HG03196 (cell line): ENCODE data around the gene NUDCD3.

Experiments used
- ATAC-seq: cut with Tn5 transposase; IDR thresholded peaks from one replicate; pipeline ENCODE4 v1.9.1; 2021; ENCODE audit not compliant: unreplicated experiment

NUDCD3 gene

DNA sequence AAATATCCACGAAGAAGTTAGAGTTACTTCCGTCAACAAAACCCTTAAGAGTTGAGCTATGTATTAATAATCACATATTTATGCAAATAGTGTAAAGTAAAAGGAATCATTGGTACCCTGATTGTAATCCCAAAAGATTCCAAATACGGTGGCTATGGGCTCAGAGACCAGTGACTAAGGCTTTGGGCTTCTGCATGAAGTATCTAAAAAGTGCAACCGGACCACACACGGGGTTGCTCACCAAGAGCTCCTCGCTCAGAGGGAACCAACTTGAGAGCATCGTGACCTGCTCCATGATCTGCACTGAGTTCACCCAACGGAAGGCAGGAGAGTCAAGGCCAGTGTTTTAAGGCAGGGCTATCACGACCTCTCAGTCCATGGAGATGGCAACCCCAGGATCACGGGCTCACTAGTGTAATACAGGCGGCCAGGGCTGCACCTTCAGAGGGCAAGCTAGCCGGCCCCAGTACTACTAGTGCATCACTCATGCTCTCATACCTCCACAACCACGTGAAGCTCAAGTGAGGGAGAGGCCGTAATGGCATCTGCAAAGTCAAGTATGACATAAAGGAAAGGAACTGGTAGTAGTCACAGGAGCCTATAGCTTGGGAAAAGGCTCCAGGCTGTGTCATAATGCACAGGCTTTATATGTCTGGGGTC, 87.9 kb downstream of the NUDCD3 start:
- no peak for ATAC-seq

DNA sequence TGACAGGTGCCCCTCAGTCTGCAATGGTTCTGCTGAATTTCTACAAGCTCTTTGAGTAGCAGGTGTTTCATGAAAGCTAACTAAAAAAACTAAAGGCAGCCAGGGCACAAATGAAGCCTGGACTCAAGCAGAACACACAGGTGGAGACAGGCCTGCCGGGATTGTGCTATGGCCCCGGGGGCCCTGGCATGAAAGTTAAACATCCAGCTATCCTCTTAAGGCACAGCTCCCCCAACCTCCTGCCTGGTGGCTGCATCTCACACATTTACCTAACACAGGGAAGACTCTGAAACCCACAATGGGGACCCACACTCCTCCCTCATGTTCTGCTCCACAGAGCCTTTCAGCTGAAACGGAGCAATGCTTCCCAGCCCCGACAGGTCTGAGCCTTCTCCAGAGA, 88.8 kb downstream of the NUDCD3 start:
- no peak for ATAC-seq

DNA sequence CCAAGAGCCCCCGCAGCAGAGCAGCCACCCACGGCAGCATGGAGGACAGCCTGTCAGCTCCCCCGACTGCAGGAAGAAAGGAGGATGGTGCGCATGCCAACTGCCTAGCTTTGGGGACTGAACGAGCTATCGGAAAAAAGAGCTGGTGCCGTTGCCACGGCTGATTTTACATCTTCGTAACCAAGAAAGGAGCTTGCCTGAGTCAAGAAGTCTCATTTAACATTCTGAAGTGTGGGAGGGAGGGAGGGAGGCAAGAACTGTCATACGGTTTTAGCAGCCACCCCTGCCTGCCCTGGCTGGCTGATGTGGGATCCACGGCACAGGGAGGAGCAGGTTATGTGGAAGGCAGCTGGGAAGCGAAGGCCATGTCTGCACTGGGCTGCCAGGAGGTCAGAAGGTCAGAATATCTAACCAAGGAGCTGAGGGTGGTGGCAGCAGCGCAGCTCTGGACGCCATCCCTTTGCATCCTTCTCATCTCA, 90.4 kb downstream of the NUDCD3 start:
- no peak for ATAC-seq

DNA sequence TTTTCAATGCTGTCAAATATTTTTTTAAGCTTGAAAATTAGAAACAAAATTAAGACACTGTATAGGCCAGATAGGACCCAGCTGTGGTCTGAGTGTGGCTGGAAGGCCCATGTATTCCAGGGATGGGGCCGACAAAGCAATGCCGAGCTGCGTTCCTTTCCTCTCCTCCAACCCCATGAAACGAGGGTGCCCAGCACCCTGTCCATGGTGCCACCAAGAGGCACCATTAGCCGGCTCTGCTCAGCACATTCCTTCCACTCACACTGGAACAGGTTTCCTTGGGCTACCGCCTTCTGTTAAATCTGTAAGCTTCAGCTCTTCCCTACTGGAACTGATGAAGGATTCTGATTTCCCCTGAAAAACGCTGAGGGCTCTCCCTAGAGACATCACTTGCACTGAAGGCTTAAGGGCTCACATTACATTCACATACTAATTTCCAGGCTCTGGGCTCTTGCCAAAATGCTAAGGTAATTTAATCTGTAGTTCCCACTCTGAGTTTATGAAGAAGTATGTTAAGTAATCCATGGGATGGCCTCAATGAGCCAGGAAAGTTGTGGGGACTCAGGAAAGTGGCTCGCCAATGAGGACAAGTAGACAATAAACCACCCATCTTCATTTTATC, 91.4 kb downstream of the NUDCD3 start:
- ATAC-seq, result no peak

DNA sequence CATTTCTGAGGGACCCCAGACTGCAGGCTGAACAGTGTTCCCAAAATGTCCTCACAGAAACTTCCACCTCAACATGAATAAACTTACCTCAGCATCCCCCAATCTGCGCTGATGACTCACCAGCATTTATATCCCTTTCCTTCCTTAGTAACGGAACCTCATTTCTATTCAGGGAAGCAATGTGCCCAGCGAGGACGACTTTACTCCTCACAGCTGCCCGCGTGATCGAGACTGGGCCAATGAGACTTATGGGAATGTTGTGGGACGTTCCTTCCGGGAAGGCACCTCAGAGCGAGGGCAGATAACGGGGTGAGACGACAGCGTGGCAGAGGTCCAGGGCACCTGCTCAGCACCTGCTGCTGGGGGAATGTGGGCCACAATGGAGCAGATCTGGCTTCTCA, 91.9 kb downstream of the NUDCD3 start:
- ATAC-seq, result no peak

DNA sequence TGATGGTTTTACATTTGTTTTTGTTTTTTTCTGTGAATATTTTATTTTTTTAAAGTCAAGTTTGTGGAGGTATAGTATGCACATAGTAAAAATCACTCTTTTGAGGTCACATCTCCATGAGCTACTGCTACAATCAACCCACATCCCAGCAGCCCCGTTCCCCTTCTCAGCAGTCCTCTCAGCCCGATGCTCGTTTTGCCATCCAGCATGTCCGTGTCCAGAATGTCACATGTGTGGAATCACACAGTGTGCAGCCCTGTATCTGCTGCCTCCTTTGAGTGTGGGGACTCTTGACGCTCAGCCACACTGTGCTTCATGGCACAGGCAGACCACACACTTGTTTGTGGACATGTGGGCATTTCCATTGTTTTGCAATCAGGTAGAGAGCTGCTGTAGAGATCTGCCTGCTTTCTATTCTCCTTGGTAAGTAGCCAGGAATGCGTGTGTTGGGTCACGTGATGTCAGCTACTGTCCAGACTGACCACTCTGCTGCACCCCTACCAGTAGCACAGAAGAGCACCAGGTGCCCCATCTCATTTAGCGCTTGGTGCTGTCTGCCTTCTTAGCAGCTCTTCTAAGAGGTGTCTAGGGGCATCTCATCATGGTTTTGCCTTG, 93.4 kb downstream of the NUDCD3 start:
- no peak for ATAC-seq

DNA sequence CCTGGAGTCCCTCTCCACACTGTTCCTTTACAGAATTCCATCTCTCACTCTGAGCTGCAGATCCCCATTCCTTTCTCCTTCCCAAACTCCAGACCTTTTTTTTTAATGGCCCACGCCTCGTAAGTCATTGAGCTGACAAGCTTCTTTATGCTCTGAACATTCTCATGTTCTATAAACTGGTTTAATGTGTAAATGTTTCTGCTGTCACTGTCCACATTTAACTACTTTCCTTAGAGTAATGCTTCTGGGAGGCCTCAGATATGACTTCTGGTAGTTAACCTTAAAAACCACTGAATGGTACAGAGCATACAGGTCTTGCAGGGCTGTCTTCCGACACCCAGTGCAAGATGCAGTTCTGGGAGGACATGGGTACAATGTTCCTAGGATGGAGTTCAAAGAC, 94.0 kb downstream of the NUDCD3 start:
- no peak for ATAC-seq

DNA sequence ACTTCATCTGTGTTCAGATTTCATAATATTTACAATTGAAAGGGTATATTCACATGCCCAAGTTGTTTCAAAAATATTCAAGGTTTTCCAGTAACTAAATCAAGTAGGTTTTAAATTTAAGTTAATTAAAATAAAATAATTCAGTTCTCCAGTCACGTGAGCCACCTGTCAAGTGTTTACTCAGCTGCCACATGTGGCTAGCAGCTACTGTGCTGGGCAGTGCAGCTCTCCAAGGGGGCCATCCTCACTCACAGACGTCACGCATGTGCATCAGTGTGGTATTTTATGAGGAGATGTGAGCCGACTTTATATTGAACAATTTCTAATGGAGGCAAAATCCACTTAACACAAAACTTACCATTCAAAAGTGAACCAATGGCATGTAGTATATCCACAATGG, 95.4 kb downstream of the NUDCD3 start:
- no peak for ATAC-seq

DNA sequence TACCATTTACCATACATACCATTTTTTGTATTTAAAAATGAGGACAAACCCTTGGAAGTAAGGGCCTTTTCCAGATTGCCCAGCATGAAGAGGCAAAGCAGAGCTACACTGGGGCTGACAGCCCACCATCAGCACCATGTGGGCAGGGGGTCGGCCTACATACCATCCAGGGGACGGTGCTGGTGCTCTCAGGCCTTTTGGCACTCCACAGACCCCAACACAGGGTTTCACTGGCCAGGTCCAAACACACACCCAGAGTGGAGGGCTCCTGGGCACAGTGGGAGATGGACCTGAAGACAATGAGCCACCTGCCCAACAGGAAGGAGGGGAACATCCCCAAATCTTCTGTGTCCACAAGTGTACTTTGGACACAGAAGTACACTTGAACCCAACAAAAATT, 95.8 kb downstream of the NUDCD3 start:
- no peak for ATAC-seq

DNA sequence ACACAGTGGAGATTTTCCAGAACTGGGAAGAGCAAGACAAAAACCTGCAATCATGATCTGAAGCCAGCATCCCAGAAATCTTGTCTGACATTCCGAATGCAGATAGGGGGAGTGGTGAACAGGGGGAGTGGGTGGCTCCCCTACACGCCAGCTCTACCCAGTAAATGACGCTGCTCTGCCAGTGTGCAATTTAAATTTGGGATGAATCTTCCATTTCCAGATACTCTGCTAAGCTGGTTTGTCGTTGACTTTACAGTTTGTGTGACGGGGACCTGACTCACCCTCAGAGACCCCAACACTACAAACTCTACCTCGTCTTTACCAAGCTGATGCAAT, 96.4 kb downstream of the NUDCD3 start:
- ATAC-seq, result no peak

DNA sequence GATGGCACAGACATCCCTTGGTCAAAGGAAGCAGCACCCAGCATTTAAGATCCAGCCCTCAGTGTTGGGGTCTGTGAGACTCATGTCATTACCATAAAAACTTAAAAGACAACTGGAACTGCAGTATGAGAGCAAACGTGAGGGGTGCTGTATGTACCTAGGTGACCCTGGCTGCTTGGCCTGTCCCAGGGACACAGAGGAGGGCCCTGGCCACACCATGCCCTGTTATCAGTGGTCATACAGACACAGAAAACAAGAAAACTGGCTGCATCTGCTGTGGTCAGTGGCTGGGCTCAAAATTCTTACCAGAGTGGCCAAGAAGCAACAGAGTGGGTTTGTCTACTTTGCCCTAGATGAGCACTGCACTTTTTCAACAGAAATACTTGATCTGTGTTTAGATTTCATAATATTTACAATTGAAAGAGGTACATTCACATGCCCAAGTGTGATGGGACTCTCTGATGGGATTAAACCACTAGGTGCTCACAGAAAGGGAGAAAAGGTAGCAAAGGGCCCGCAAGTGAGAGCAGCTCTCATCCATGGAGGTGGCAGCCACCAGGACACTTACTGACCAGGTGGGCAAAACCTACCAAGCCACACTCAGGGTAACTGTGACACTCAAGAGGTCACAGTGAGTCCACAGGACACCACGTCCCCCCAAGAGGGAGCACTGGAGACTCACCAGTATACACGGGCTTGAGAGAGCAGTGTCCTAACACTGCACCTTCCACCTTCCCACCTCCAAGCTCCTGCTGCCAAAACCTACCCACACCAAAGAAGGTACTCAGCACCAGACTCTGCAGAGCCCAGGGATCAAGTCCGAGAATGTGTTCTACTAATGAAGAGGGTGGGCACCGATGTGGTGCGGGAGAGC, 97.0 kb downstream of the NUDCD3 start:
- no peak for ATAC-seq

DNA sequence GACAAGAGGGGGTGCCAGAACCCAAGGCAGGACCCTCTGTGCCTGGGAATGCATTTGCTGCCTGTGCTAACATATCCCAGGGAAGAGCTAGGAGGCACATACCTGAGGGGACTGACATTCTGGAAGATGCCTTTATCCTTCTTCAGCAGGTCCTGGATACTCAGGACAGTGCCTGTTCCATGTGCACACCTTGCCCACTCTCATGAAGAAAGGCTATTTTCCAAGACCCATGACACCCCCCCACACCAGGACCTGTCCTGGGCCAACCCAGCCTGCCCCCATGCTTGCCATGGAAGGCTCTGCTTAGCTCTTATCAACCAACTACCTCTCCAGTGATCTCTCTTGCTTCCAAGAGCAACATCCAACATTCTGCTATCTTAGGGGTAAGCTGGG, 97.8 kb downstream of the NUDCD3 start:
- ATAC-seq, result no peak

DNA sequence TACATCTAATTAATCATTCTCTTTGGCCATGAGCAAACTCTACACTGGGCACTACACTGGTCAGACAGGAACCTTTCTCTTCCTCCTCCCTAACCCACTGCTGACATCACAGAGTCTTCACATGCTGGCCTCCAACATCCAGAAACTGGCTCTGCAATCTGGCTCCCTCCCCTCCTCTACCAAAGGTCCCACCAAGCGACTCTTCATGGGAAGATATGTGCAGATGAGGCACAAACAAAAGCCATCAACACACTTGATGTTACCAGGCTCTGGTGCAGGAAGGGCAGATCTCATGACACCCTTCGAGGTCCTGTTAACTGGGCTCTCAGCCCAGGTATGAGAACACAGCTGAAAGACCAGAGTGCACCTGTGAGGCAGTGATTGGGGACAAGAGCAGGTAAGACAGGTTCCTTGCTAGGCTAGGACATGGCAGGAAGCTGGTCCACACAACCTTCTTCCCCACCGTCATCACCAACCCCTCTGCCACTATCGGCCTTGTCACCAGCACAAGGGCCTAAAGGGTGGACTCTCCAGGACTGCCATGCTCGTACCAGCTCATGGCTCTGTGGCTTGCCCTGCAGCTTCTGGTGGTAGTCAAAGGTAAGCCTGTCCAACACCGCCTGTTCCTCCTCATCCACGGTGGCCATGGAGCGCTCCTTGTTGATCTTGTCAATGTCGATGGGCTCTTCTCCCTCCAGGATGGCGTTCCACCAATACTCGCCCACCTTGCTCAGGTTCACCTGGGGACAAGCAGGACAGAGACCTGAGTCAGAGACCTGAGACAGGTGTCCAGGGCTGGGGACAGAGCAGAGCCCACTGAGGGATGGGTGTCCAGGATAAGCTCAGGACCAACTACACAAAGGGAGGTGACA, 98.5 kb downstream of the NUDCD3 start:
- no peak for ATAC-seq

DNA sequence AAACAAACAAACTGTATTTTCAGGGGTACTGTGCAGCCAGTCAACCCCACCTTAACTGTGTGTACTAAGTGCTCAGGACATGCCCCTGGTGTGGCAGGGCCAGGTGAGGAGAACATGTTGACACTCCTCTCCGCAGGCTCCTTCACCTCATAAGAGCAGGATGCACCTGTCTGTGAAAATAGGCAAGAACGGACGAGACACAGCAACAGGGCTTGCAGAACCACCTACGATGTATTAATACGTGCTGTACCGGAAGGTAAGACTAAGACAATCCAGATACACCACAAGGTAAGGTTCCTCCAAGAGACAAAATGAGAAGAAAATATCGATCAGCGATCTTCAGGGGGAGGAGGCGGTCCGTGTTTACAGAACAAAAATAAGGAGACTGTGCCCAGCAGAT, 99.3 kb downstream of the NUDCD3 start:
- ATAC-seq, result no peak

DNA sequence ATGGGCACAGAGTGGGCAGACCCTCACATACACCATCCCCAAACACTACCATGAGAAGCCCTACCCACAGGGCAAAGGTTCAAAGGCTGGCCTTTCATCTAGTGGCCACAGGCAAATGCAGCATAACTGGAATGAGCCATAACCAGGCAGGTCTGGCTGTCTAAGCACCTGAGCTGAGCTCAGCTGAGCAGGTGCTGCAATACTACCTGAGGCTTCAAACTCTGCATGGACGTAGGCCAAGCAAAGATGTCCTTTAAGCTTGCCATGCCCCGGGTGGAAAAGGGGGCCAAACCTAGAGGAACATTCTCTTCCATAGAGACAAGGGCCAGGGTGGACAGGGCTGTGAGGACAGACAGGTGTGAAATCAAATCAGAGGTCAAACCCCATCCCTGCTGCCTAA, 99.8 kb downstream of the NUDCD3 start:
- ATAC-seq, result no peak

DNA sequence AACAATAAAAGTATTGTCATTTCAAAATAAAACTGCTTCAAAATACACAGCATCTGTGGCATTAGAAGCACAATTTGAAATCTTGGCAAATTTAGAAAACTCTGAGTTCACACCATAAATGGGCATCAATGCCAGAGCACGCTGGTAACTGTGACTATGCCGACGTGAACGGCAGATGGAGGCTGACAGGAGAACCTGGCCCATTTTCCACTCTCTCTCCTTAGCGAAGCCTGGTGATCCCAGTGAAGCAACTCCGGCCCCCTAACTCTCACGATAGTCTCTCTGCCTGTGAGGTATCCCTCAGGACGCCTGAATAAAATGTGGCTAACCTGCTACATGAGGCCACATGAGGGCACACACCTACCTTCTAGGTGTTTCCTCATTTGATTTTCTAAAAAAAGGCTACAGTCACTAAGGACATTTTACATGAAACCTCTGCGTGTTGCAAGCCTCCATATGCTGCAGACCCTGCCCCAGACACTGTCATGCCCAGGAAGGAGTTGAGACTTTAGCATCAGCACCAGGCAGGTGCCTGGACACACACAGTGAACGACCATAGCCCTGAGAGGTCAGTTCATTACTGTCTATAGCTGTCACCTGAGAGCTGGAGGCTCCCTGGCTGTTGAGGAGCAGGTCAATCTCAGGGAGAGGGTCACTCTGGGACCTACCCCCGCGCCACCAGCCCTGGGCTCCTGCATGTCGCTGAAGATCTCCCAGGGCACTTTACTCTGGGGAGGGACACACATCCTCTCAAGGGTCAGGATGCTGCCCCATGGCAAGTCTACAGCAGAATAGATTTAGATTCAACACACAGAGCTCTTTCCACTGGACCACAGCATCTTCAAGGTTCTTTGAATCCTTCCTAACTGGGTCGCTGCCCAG, 102.1 kb downstream of the NUDCD3 start:
- no peak for ATAC-seq

DNA sequence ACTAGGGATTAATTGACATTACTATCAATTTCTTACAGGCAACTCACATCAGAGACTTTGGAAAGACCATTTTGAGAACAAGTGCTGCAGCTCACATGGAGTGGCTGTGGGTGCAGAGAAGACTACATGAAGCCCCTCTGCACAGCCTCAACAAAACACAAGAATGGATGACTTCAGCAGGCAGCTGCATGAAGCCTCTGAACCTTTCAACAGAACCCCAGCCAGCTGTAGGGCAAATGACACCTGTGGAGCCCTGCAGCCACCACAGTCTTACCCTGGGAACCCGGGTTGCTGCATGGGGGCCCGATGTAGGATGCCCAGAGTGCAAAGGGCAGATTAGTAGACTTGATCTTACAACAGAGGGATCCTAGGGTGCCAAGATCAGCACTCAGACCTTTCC, 103.1 kb downstream of the NUDCD3 start:
- ATAC-seq, result no peak

DNA sequence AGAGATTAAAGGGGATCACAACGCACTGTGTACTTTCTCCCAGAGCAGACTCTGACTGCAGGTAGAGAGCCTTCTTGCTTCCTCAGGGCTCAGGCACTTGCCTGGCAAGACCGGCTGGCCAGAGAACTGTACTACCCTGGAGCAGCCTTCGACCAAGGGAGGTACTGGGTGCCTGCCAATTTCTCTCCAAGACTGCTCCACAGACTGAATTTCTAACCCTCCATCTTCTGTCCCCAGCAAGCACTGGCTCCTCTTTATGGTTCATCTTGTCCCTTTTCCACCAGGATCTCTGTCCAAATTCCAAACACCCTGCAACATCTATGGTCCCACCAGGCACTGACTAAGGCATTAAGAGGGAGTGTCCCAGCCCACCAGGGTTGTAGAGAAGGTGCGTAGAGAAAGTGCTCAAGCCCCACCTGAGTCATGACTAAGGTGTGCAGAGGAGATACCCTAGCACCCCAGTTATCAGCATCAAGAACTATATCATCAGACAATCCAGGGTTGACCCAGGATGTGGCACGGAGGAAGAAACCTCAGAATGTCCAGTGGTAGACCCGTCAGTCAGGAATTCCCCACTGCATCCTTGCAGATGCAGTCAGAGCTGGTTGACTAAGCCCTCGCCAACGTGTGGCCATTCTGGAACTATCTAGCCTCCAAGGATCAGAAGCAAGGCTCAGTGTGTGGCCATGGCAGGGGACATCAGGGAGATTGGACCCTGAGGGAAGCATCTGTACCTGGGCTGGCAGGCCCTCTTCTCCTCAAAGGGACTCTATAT, 104.1 kb downstream of the NUDCD3 start:
- no peak for ATAC-seq
